HepG2 (cell line): ENCODE results near the gene LRRC45. TPM values are rescaled to one million over a fixed set of nuclear protein-coding genes. Genes with fewer than 3 reads are reported as not detected.

ENCODE experiments used
- CREM ChIP-seq, 2 experiments: sonication (generic) in 1 of 2; formaldehyde crosslinking in 1 of 2; IDR thresholded peaks; 2 replicates each; pipeline versions ENCODE4 v1.4.0 to v1.6.1; 2016 to 2020; ENCODE audit warnings: antibody characterized with exemption in 1 of 2, mild to moderate bottlenecking in 1 of 2, missing genetic modification reagents in 1 of 2
- FOXA1 ChIP-seq, 2 experiments: fragments of 450-650 bp in 1 of 2; sonication (generic) in 1 of 2; formaldehyde crosslinking in 1 of 2; IDR thresholded peaks; 2 replicates each; pipeline versions ENCODE4 v1.4.0 to v1.6.1; 2016 to 2020; ENCODE audit warnings: missing genetic modification reagents in 1 of 2
- FOXO1 ChIP-seq: sonication (generic); formaldehyde crosslinking; IDR thresholded peaks from 2 replicates; pipeline ENCODE4 v1.4.0; 2020; ENCODE audit warnings: missing genetic modification reagents
- KAT8 ChIP-seq: IDR thresholded peaks from 2 replicates; pipeline ENCODE4 v1.6.1; 2016; ENCODE audit warnings: missing genetic modification reagents, missing compliant biosample characterization
- KLF13 ChIP-seq: sonication (generic); formaldehyde crosslinking; IDR thresholded peaks from 2 replicates; pipeline ENCODE4 v1.4.0; 2020; ENCODE audit warnings: mild to moderate bottlenecking, missing genetic modification reagents
- MBNL3 ChIP-seq: fragments of 250-450 bp; sonication (Bioruptor Pico); conservative IDR thresholded peaks from 2 replicates; pipeline ENCODE4 v1.8.0; 2022; ENCODE audit warnings: mild to moderate bottlenecking, inconsistent platforms
- PRDM10 ChIP-seq: sonication (generic); formaldehyde crosslinking; IDR thresholded peaks from 2 replicates; pipeline ENCODE4 v1.4.0; 2020; ENCODE audit warnings: low read depth, missing genetic modification reagents
- RFX3 ChIP-seq: IDR thresholded peaks from 2 replicates; pipeline ENCODE4 v1.6.1; 2016; ENCODE audit warnings: missing biosample characterization, missing genetic modification reagents
- RORA ChIP-seq: sonication (generic); formaldehyde crosslinking; IDR thresholded peaks from 2 replicates; pipeline ENCODE4 v1.5.0; 2020; ENCODE audit warnings: mild to moderate bottlenecking, missing genetic modification reagents, moderate library complexity
- SMARCC2 ChIP-seq: fragments of 450-650 bp; IDR thresholded peaks from 2 replicates; pipeline ENCODE4 v1.6.1; 2017; ENCODE audit warnings: antibody characterized with exemption, mild to moderate bottlenecking
- SP4 ChIP-seq: sonication (generic); formaldehyde crosslinking; IDR thresholded peaks from 2 replicates; pipeline ENCODE4 v1.8.1; 2023; ENCODE audit warnings: mild to moderate bottlenecking, missing genetic modification reagents
- SRF ChIP-seq: IDR thresholded peaks from 2 replicates; pipeline ENCODE4 v1.6.1; 2011; ENCODE audit warnings: mild to moderate bottlenecking, low read depth, low read length, moderate library complexity
- TAF15 ChIP-seq: fragments of 200-400 bp; formaldehyde crosslinking; IDR thresholded peaks from one replicate; pipeline ENCODE4 v1.6.1; 2018; ENCODE audit warnings: mild to moderate bottlenecking, low read depth, low read length; ENCODE audit not compliant: poor library complexity, severe bottlenecking
- ZNF280D ChIP-seq: sonication (generic); formaldehyde crosslinking; IDR thresholded peaks from 2 replicates; pipeline ENCODE4 v1.5.1; 2020; ENCODE audit warnings: mild to moderate bottlenecking, missing genetic modification reagents
- ZNF3 ChIP-seq: IDR thresholded peaks from 2 replicates; pipeline ENCODE4 v1.7.0; 2017; ENCODE audit warnings: inconsistent platforms
- ZNF619 ChIP-seq: sonication (generic); formaldehyde crosslinking; IDR thresholded peaks from 2 replicates; pipeline ENCODE4 v1.4.0; 2020; ENCODE audit warnings: mild to moderate bottlenecking, missing genetic modification reagents
- ZSCAN25 ChIP-seq: sonication (generic); formaldehyde crosslinking; IDR thresholded peaks from 2 replicates; pipeline ENCODE4 v1.8.0; 2022; ENCODE audit warnings: mild to moderate bottlenecking, missing genetic modification reagents
- polyA plus RNA-seq, 8 experiments: library from polyadenylated mRNA; depleted of rRNA in 3 of 8; stranded (reverse) in 7 of 8; unstranded in 1 of 8; fragments of >200 nt; fragmentation: Illumina TruSeq in 4 of 8; extraction: Trizol in 4 of 8; gene quantifications; 2 replicates each; pipeline versions ENCODE4 v1.2.1 to v1.2.3, GENCODE V29; 2011 to 2016; ENCODE audit warnings: low read depth in 4 of 8, missing spikeins in 1 of 8, mixed read lengths in 1 of 8; ENCODE audit not compliant: insufficient read depth in 1 of 8
- total RNA-seq, 5 experiments: library from RNA; depleted of rRNA; stranded (reverse); fragments of >200 nt; fragmentation: Illumina TruSeq; extraction: Trizol; gene quantifications; 2 replicates each; pipeline ENCODE4 v1.2.3, GENCODE V29; 2016; ENCODE audit warnings: low read depth in 1 of 5
- TF ChIP-seq, protein P1 (sequence below): sonication (generic); formaldehyde crosslinking; IDR thresholded peaks from 2 replicates; pipeline ENCODE4 v1.4.0; 2020; ENCODE audit warnings: missing genetic modification reagents, borderline replicate concordance

The LRRC45 gene
- total and polyA plus RNA-seq, 2 of the 13 experiments (the other 11 are each of a cell fraction or from before 2014, with no cell fraction given): 11.6 to 48.1 TPM

- TF ChIP-seq ZNF280D (CRISPR knock-in tag) (no peak; the same call in 1 of the 2 replicates), RFX3 (no peak), TAF15 (peak; percentile 97), FOXO1 (CRISPR knock-in tag) (peak; percentile 90), ZSCAN25 (CRISPR knock-in tag) (peak; percentile 100), ZNF3 (CRISPR knock-in tag) (no peak), PRDM10 (CRISPR knock-in tag) (0 out of 2 replicates have a peak, but pooled peaks have one; percentile 73), FOXA1 (IDR thresholded peaks at IDR 0.05) (no peak), FOXA1 (CRISPR knock-in tag; IDR thresholded peaks at IDR 0.05) (peak; percentile 39; the same call in 1 of the 2 replicates), KAT8 (CRISPR knock-in tag) (peak; percentile 73), ZNF619 (peak; percentile 67), SMARCC2 (no peak), MBNL3 (CRISPR knock-in tag) (no peak), SRF (no peak), CREM (IDR thresholded peaks at IDR 0.05) (peak; percentile 59; the same call in 1 of the 2 replicates), CREM (CRISPR knock-in tag; IDR thresholded peaks at IDR 0.05) (no peak), SP4 (CRISPR knock-in tag) (peak; percentile 71), RORA (CRISPR knock-in tag) (no peak), KLF13 (CRISPR knock-in tag) (peak; percentile 80; the same call in 1 of the 2 replicates)
- TF ChIP-seq, protein P1, sequence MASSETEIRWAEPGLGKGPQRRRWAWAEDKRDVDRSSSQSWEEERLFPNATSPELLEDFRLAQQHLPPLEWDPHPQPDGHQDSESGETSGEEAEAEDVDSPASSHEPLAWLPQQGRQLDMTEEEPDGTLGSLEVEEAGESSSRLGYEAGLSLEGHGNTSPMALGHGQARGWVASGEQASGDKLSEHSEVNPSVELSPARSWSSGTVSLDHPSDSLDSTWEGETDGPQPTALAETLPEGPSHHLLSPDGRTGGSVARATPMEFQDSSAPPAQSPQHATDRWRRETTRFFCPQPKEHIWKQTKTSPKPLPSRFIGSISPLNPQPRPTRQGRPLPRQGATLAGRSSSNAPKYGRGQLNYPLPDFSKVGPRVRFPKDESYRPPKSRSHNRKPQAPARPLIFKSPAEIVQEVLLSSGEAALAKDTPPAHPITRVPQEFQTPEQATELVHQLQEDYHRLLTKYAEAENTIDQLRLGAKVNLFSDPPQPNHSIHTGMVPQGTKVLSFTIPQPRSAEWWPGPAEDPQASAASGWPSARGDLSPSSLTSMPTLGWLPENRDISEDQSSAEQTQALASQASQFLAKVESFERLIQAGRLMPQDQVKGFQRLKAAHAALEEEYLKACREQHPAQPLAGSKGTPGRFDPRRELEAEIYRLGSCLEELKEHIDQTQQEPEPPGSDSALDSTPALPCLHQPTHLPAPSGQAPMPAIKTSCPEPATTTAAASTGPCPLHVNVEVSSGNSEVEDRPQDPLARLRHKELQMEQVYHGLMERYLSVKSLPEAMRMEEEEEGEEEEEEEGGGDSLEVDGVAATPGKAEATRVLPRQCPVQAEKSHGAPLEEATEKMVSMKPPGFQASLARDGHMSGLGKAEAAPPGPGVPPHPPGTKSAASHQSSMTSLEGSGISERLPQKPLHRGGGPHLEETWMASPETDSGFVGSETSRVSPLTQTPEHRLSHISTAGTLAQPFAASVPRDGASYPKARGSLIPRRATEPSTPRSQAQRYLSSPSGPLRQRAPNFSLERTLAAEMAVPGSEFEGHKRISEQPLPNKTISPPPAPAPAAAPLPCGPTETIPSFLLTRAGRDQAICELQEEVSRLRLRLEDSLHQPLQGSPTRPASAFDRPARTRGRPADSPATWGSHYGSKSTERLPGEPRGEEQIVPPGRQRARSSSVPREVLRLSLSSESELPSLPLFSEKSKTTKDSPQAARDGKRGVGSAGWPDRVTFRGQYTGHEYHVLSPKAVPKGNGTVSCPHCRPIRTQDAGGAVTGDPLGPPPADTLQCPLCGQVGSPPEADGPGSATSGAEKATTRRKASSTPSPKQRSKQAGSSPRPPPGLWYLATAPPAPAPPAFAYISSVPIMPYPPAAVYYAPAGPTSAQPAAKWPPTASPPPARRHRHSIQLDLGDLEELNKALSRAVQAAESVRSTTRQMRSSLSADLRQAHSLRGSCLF (CRISPR knock-in tag): 0 out of 2 replicates have a peak, but pooled peaks have one; percentile 71
These were observed 22.1 kb upstream of the LRRC45 start (continued) for GRCh38 chr17:82000803-82001570.
